Activated CD4-positive, CD25-positive, alpha-beta regulatory T cell (primary cell): ENCODE measurements around the gene SORCS3.

Experiments used
- DNase-seq, 4 experiments: peaks; one replicate each; lab custom pipeline; 2025; lab: John Stamatoyannopoulos, UW

The SORCS3 gene

GRCh38 chr10:105017691-105018090 lies 376.6 kb downstream of the SORCS3 start:
- no peak for DNase-seq

GRCh38 chr10:105023211-105024111 lies 382.4 kb downstream of the SORCS3 start:
- no peak for DNase-seq

GRCh38 chr10:105024184-105024583 lies 383.1 kb downstream of the SORCS3 start:
- DNase-seq = no peak

- DNase-seq = no peak
Measured at GRCh38 chr10:105025092-105025491, 384.0 kb downstream of the SORCS3 start.

GRCh38 chr10:105026566-105026965 lies 385.5 kb downstream of the SORCS3 start:
- no peak for DNase-seq

GRCh38 chr10:105029286-105029685 lies 388.2 kb downstream of the SORCS3 start:
- DNase-seq = no peak

- no peak for DNase-seq
Measured at GRCh38 chr10:105037022-105037421, 395.9 kb downstream of the SORCS3 start.

GRCh38 chr10:105041956-105042355 lies 400.9 kb downstream of the SORCS3 start:
- DNase-seq = no peak

GRCh38 chr10:105042906-105043552 lies 401.9 kb downstream of the SORCS3 start:
- no peak for DNase-seq

- no peak for DNase-seq
Measured at GRCh38 chr10:105044902-105045301, 403.8 kb downstream of the SORCS3 start.

- DNase-seq = no peak
Measured at GRCh38 chr10:105056413-105056812, 415.3 kb downstream of the SORCS3 start.

GRCh38 chr10:105062951-105063350 lies 421.9 kb downstream of the SORCS3 start:
- no peak for DNase-seq

- DNase-seq = no peak
Measured at GRCh38 chr10:105063796-105064195, 422.7 kb downstream of the SORCS3 start.

- no peak for DNase-seq
Measured at GRCh38 chr10:105068497-105068896, 427.4 kb downstream of the SORCS3 start.

- no peak for DNase-seq
Measured at GRCh38 chr10:105070249-105070648, 429.2 kb downstream of the SORCS3 start.

GRCh38 chr10:105070952-105071351 lies 429.9 kb downstream of the SORCS3 start:
- no peak for DNase-seq

- no peak for DNase-seq
Measured at GRCh38 chr10:105071980-105072379, 430.9 kb downstream of the SORCS3 start.

GRCh38 chr10:105073999-105074398 lies 432.9 kb downstream of the SORCS3 start:
- DNase-seq = no peak

- DNase-seq = no peak
Measured at GRCh38 chr10:105075031-105075430, 433.9 kb downstream of the SORCS3 start.

GRCh38 chr10:105085980-105086379 lies 444.9 kb downstream of the SORCS3 start:
- DNase-seq = no peak

GRCh38 chr10:105094048-105094447 lies 453.0 kb downstream of the SORCS3 start:
- DNase-seq = no peak

- no peak for DNase-seq
Measured at GRCh38 chr10:105096316-105096715, 455.2 kb downstream of the SORCS3 start.

- DNase-seq = no peak
Measured at GRCh38 chr10:105102977-105103376, 461.9 kb downstream of the SORCS3 start.
